HCT116 (cell line): Measurements from ENCODE around the gene GPX3. TPM values are rescaled to one million over a fixed set of nuclear protein-coding genes. Genes with fewer than 3 reads are reported as not detected.

Experiments
- ATAC-seq: fragments of 200-7000 bp; cut with Tn5 transposase; 2 replicates; pipeline ENCODE4 v1.9.1; 2020; ENCODE audit warnings: mild to moderate bottlenecking, moderate library complexity
- BruUV-seq: library from RNA; stranded (reverse); fragments of 400-500 nt; replicated peaks from 2 replicates; lab custom pipeline; 2021; lab: Mats Ljungman, UMichigan
- CTCF ChIA-PET: fragments of 300-600 bp; sonication (Branson Sonifier 250); formaldehyde crosslinking; loops from one replicate; lab custom pipeline; 2021; ENCODE audit warnings: antibody characterized with exemption; lab: Charles Lee
- POLR2A ChIA-PET: fragments of 300-600, 350-600 bp; sonication (Branson Sonifier 250); formaldehyde crosslinking; loops from one replicate; lab custom pipeline; 2021; ENCODE audit warnings: antibody characterized with exemption; lab: Charles Lee
- RAD21 ChIA-PET, 2 experiments: fragments of 300-600 bp; sonication (Branson Sonifier 250); formaldehyde crosslinking; loops; one replicate each; lab custom pipeline; 2023; ENCODE audit warnings: low total read pairs in 2 of 2; ENCODE audit not compliant: uncharacterized antibody in 2 of 2, unreplicated experiment in 2 of 2, low non-redundant PET in 1 of 2; lab: Charles Lee
- DNase-seq: peaks from one replicate; pipeline ENCODE4 v3.0.0-alpha.2; 2010; ENCODE audit warnings: low read depth, low spot score
- H2AFZ ChIP-seq: fragments of 200-600 bp; shearing (Covaris generic), sonication (generic); 2 replicates; pipeline ENCODE4 v1.6.1; 2017; ENCODE audit warnings: low read depth, mixed run types, mixed read lengths, antibody characterized with exemption, low read length; ENCODE audit not compliant: poor library complexity, severe bottlenecking
- H3K27ac ChIP-seq: 2 replicates; pipeline ENCODE4 v1.5.1; 2012; ENCODE audit warnings: low read depth, low read length
- H3K27me3 ChIP-seq: fragments of 200-600 bp; sonication (generic); 2 replicates; pipeline ENCODE4 v1.6.1; 2016; ENCODE audit warnings: mixed run types, low read length, mixed read lengths; ENCODE audit not compliant: insufficient read depth
- H3K36me3 ChIP-seq, 2 experiments: fragments of 200-500 bp in 1 of 2; fragments of 200-600 bp in 1 of 2; sonication (Bioruptor generic) in 1 of 2; sonication (generic) in 1 of 2; 2 replicates each; pipeline versions ENCODE4 v1.5.1 to v1.6.1; 2014 to 2016; ENCODE audit warnings: low read length in 2 of 2, inconsistent platforms in 1 of 2, mixed read lengths in 1 of 2, mixed run types in 1 of 2; ENCODE audit not compliant: insufficient read depth in 2 of 2, control insufficient read depth in 1 of 2
- H3K4me1 ChIP-seq, 2 experiments: fragments of 200-600 bp in 1 of 2; sonication (generic) in 1 of 2; 2 replicates each; pipeline versions ENCODE4 v1.5.1 to v1.6.1; 2012 to 2017; ENCODE audit warnings: low read length in 2 of 2, inconsistent platforms in 1 of 2, mild to moderate bottlenecking in 1 of 2, mixed read lengths in 1 of 2, mixed run types in 1 of 2, moderate library complexity in 1 of 2; ENCODE audit not compliant: insufficient read depth in 2 of 2, control insufficient read depth in 1 of 2
- H3K4me2 ChIP-seq: fragments of 200-600 bp; sonication (generic); 2 replicates; pipeline ENCODE4 v1.6.1; 2017; ENCODE audit warnings: mixed run types, low read length, mixed read lengths
- H3K4me3 ChIP-seq, 2 experiments: fragments of 200-600 bp in 1 of 2; sonication (generic) in 1 of 2; replicated peaks in 1 of 2; 2 replicates each; pipeline ENCODE4 v1.5.1; 2011 to 2016; ENCODE audit warnings: low read length in 2 of 2, control low read depth in 1 of 2, low read depth in 1 of 2, mild to moderate bottlenecking in 1 of 2, mixed read lengths in 1 of 2, mixed run types in 1 of 2
- H3K79me2 ChIP-seq: fragments of 200-600 bp; sonication (generic); 2 replicates; pipeline ENCODE4 v1.6.1; 2017; ENCODE audit warnings: mild to moderate bottlenecking, mixed run types, low read length, moderate library complexity, mixed read lengths; ENCODE audit not compliant: insufficient read depth
- H3K9ac ChIP-seq: fragments of 200-600 bp; sonication (generic); 2 replicates; pipeline ENCODE4 v1.6.1; 2016; ENCODE audit warnings: low read length, mixed read lengths
- H3K9me2 ChIP-seq: fragments of 200-600 bp; sonication (generic), shearing (Covaris generic); 2 replicates; pipeline ENCODE4 v1.6.1; 2017; ENCODE audit warnings: mixed run types, mild to moderate bottlenecking, moderate library complexity; ENCODE audit not compliant: insufficient read depth
- H3K9me3 ChIP-seq, 2 experiments: fragments of 200-500 bp in 1 of 2; fragments of 200-600 bp in 1 of 2; sonication (Bioruptor generic) in 1 of 2; sonication (generic) in 1 of 2; 2 replicates each; pipeline ENCODE4 v1.6.1; 2014 to 2017; ENCODE audit warnings: low read length in 2 of 2, mixed read lengths in 2 of 2, inconsistent platforms in 1 of 2, low read depth in 1 of 2, mild to moderate bottlenecking in 1 of 2, mixed run types in 1 of 2, moderate library complexity in 1 of 2; ENCODE audit not compliant: control insufficient read depth in 1 of 2, insufficient read depth in 1 of 2
- H4K20me1 ChIP-seq: fragments of 200-600 bp; sonication (generic), shearing (Covaris generic); 2 replicates; pipeline ENCODE4 v1.6.1; 2017; ENCODE audit warnings: mixed run types, mild to moderate bottlenecking, moderate library complexity; ENCODE audit not compliant: insufficient read depth
- EZH2 ChIP-seq: fragments of 200-600 bp; sonication (generic); IDR thresholded peaks from 2 replicates; pipeline ENCODE4 v1.6.1; 2017; ENCODE audit warnings: antibody characterized with exemption, mixed run types
- EZH2phosphoT487 ChIP-seq: fragments of 200-600 bp; IDR thresholded peaks from 2 replicates; pipeline ENCODE4 v1.6.1; 2018; ENCODE audit warnings: antibody characterized with exemption, borderline replicate concordance
- FOSL1 ChIP-seq: IDR thresholded peaks from 2 replicates; pipeline ENCODE4 v1.6.1; 2012; ENCODE audit warnings: low read depth
- POLR2A ChIP-seq: IDR thresholded peaks from 2 replicates; pipeline ENCODE4 v1.7.0; 2011; ENCODE audit warnings: borderline replicate concordance; ENCODE audit not compliant: insufficient read depth, insufficient read length; ENCODE audit errors: extremely low read depth
- RAD21 ChIP-seq: IDR thresholded peaks from 2 replicates; pipeline ENCODE4 v1.6.1; 2012; ENCODE audit warnings: low read depth, mild to moderate bottlenecking
- SRF ChIP-seq: IDR thresholded peaks from 2 replicates; pipeline ENCODE4 v1.6.1; 2012; ENCODE audit warnings: low read depth
- intact Hi-C: fragments of 100-400 bp; cut with micrococcal nuclease; formaldehyde crosslinking; loops from 2 replicates; pipeline ENCODE4 v1.10.0; 2022
- total RNA-seq: library from RNA; stranded (reverse); gene quantifications from one replicate; pipeline ENCODE4 v1.2.1, GENCODE V29; 2021; ENCODE audit not compliant: unreplicated experiment
- TF ChIP-seq, protein P1 (sequence below), 3 experiments: fragments of 200-600 bp in 1 of 3; sonication (generic) in 1 of 3; IDR thresholded peaks in 2 of 3; conservative IDR thresholded peaks in 1 of 3; 2 replicates each; pipeline ENCODE4 v1.5.1; 2012 to 2017; ENCODE audit warnings: low read depth in 2 of 3, low read length in 2 of 3, antibody characterized with exemption in 1 of 3, borderline replicate concordance in 1 of 3, control low read depth in 1 of 3, mild to moderate bottlenecking in 1 of 3, mixed read lengths in 1 of 3, mixed run types in 1 of 3, moderate library complexity in 1 of 3; ENCODE audit not compliant: insufficient read depth in 1 of 3
- TF ChIP-seq, protein P2 (sequence below): IDR thresholded peaks from 2 replicates; pipeline ENCODE4 v1.6.1; 2011; ENCODE audit warnings: mild to moderate bottlenecking, low read length, moderate library complexity; ENCODE audit not compliant: insufficient replicate concordance; ENCODE audit errors: extremely low read depth
- TF ChIP-seq, protein P3 (sequence below): IDR thresholded peaks from 2 replicates; pipeline ENCODE4 v1.6.1; 2012; ENCODE audit warnings: low read depth

GPX3 gene
- total RNA-seq, 1 experiment from 2014 or later: 0.96 TPM

GRCh38 chr5:150989695-150990094 is 30.7 kb upstream of the GPX3 start:
- H3K9ac ChIP-seq: no peak overlapping the region
- H4K20me1 ChIP-seq: no peaks in the 10 kb centered on the region
- ChIA-PET POLR2A (no interaction called here), RAD21 (no interaction called here)
- H3K27me3 ChIP-seq: no peaks in the 10 kb centered on the region
- no peaks in the 10 kb centered on the region for H3K4me1 ChIP-seq
- BruUV-seq: no TSS peak
- no peak overlapping the region for H2AFZ ChIP-seq
- no peaks in the 10 kb centered on the region for H3K9me3 ChIP-seq
- TF ChIP-seq RAD21 (peak; percentile 70), POLR2A (no peak)
- TF ChIP-seq, protein P1, sequence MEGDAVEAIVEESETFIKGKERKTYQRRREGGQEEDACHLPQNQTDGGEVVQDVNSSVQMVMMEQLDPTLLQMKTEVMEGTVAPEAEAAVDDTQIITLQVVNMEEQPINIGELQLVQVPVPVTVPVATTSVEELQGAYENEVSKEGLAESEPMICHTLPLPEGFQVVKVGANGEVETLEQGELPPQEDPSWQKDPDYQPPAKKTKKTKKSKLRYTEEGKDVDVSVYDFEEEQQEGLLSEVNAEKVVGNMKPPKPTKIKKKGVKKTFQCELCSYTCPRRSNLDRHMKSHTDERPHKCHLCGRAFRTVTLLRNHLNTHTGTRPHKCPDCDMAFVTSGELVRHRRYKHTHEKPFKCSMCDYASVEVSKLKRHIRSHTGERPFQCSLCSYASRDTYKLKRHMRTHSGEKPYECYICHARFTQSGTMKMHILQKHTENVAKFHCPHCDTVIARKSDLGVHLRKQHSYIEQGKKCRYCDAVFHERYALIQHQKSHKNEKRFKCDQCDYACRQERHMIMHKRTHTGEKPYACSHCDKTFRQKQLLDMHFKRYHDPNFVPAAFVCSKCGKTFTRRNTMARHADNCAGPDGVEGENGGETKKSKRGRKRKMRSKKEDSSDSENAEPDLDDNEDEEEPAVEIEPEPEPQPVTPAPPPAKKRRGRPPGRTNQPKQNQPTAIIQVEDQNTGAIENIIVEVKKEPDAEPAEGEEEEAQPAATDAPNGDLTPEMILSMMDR (IDR thresholded peaks at IDR 0.05 in 2 of 3, conservative IDR thresholded peaks at IDR 0.05 in 1 of 3; ENCODE audit: borderline replicate concordance in 1 of 3, insufficient read depth in 1 of 3, low read depth in 2 of 3, low read length in 2 of 3): peak; percentile 47 to 66 (median 54); a peak in 5 of 6 replicates
- TF ChIP-seq, all 23 proteins: peak for 2
- ATAC-seq: peak; percentile 83
- Histone ChIP-seq H3K79me2 (no peaks in the 10 kb centered on the region), H3K9me2 (no peaks in the 10 kb centered on the region), H3K36me3 (no peaks in the 10 kb centered on the region), H3K4me3 (no peak overlapping the region), H3K27ac (no peak overlapping the region), H3K4me2 (no peak overlapping the region)
- CTCF ChIA-PET: no interaction called here
- intact Hi-C loops: loop anchor here (5.0 kb wide), 1 partner anchor 427 kb away; no protein-coding TSS in a partner anchor
- no peak for DNase-seq

- Histone ChIP-seq H3K27ac (no peak overlapping the region), H4K20me1 (no peaks in the 10 kb centered on the region), H3K27me3 (no peaks in the 10 kb centered on the region), H3K4me1 (no peaks in the 10 kb centered on the region), H3K36me3 (no peaks in the 10 kb centered on the region), H3K4me3 (no peak overlapping the region), H3K79me2 (no peaks in the 10 kb centered on the region), H3K9me3 (no peaks in the 10 kb centered on the region), H3K9me2 (no peaks in the 10 kb centered on the region), H3K9ac (no peak overlapping the region), H2AFZ (no peak overlapping the region), H3K4me2 (no peak overlapping the region)
- RAD21 ChIA-PET: no interaction called here
- POLR2A ChIA-PET: no interaction called here
- CTCF ChIA-PET: no interaction called here
- ATAC-seq (no peak), DNase-seq (no peak)
- intact Hi-C loops: no loop called here
- no TSS peak for BruUV-seq
- TF ChIP-seq EZH2phosphoT487 (no peak), FOSL1 (no peak), SRF (no peak), EZH2 (no peak)
- TF ChIP-seq, protein P2, sequence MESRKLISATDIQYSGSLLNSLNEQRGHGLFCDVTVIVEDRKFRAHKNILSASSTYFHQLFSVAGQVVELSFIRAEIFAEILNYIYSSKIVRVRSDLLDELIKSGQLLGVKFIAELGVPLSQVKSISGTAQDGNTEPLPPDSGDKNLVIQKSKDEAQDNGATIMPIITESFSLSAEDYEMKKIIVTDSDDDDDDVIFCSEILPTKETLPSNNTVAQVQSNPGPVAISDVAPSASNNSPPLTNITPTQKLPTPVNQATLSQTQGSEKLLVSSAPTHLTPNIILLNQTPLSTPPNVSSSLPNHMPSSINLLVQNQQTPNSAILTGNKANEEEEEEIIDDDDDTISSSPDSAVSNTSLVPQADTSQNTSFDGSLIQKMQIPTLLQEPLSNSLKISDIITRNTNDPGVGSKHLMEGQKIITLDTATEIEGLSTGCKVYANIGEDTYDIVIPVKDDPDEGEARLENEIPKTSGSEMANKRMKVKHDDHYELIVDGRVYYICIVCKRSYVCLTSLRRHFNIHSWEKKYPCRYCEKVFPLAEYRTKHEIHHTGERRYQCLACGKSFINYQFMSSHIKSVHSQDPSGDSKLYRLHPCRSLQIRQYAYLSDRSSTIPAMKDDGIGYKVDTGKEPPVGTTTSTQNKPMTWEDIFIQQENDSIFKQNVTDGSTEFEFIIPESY: no peak
- TF ChIP-seq, protein P3, sequence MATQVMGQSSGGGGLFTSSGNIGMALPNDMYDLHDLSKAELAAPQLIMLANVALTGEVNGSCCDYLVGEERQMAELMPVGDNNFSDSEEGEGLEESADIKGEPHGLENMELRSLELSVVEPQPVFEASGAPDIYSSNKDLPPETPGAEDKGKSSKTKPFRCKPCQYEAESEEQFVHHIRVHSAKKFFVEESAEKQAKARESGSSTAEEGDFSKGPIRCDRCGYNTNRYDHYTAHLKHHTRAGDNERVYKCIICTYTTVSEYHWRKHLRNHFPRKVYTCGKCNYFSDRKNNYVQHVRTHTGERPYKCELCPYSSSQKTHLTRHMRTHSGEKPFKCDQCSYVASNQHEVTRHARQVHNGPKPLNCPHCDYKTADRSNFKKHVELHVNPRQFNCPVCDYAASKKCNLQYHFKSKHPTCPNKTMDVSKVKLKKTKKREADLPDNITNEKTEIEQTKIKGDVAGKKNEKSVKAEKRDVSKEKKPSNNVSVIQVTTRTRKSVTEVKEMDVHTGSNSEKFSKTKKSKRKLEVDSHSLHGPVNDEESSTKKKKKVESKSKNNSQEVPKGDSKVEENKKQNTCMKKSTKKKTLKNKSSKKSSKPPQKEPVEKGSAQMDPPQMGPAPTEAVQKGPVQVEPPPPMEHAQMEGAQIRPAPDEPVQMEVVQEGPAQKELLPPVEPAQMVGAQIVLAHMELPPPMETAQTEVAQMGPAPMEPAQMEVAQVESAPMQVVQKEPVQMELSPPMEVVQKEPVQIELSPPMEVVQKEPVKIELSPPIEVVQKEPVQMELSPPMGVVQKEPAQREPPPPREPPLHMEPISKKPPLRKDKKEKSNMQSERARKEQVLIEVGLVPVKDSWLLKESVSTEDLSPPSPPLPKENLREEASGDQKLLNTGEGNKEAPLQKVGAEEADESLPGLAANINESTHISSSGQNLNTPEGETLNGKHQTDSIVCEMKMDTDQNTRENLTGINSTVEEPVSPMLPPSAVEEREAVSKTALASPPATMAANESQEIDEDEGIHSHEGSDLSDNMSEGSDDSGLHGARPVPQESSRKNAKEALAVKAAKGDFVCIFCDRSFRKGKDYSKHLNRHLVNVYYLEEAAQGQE: no peak
- TF ChIP-seq, protein P1 (IDR thresholded peaks at IDR 0.05 in 2 of 3, conservative IDR thresholded peaks at IDR 0.05 in 1 of 3; ENCODE audit: borderline replicate concordance in 1 of 3, insufficient read depth in 1 of 3, low read depth in 2 of 3, low read length in 2 of 3): no peak
Measured at GRCh38 chr5:150992705-150993104, 27.7 kb upstream of the GPX3 start.
